ENCODE measurements around the gene APOOL.

Gene APOOL

DNA sequence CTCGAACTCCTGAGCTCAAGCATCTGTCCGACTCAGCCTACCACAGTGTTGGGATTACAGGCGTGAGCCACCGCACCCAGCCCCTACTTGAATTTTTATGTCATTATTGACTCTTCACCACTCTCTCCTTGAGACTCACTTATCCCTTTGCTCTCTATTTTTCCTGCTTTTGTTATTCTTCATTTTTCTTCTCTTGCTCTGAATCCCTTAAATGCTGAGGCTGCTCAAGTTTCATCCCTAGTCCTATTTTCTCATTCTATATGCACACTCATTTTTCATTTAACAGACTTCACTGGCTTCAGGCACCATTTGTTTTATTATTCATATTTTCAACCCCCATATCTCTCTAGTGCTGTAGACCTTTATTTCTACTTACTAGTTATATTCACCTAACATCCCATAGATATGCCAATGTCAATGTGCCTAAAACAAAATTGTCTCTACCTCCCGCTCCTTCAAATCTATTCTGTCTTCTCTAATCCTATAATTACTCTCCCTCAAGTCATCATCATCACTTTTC is 85.7 kb downstream of the APOOL start:
- H3K79me2 ChIP-seq (ENCODE audit: insufficient read depth, low read length), result no peaks in the 10 kb centered on the region
- no peak overlapping the region for H3K27ac ChIP-seq (ENCODE audit: low read depth, low read length, poor library complexity, severe bottlenecking)
- H3K4me3 ChIP-seq (ENCODE audit: low read depth, low read length, poor library complexity, severe bottlenecking), result no peak overlapping the region
- no peaks in the 10 kb centered on the region for H4K20me1 ChIP-seq (ENCODE audit: insufficient read depth, low read length)
- no peaks in the 10 kb centered on the region for H3F3A ChIP-seq (ENCODE audit: insufficient read depth, low read length)
- H3K9ac ChIP-seq (ENCODE audit: low read length), result no peak overlapping the region
- no peaks in the 10 kb centered on the region for H3K27me3 ChIP-seq (ENCODE audit: insufficient read depth, low read length)
- H2AFZ ChIP-seq (ENCODE audit: low read length), result no peak overlapping the region
- H3K9me3 ChIP-seq (ENCODE audit: low read length), result no peaks in the 10 kb centered on the region
- H3K4me2 ChIP-seq (ENCODE audit: low read length), result no peak overlapping the region
- TF ChIP-seq EZH2 (IDR thresholded peaks at IDR 0.05; ENCODE audit: borderline replicate concordance, low read length), result no peak
- TF ChIP-seq, protein P1, sequence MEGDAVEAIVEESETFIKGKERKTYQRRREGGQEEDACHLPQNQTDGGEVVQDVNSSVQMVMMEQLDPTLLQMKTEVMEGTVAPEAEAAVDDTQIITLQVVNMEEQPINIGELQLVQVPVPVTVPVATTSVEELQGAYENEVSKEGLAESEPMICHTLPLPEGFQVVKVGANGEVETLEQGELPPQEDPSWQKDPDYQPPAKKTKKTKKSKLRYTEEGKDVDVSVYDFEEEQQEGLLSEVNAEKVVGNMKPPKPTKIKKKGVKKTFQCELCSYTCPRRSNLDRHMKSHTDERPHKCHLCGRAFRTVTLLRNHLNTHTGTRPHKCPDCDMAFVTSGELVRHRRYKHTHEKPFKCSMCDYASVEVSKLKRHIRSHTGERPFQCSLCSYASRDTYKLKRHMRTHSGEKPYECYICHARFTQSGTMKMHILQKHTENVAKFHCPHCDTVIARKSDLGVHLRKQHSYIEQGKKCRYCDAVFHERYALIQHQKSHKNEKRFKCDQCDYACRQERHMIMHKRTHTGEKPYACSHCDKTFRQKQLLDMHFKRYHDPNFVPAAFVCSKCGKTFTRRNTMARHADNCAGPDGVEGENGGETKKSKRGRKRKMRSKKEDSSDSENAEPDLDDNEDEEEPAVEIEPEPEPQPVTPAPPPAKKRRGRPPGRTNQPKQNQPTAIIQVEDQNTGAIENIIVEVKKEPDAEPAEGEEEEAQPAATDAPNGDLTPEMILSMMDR (IDR thresholded peaks at IDR 0.05; ENCODE audit: low read length), result no peak
- H3K36me3 ChIP-seq (ENCODE audit: insufficient read depth, low read length), result no peaks in the 10 kb centered on the region
- no peaks in the 10 kb centered on the region for H3K4me1 ChIP-seq (ENCODE audit: insufficient read depth, low read length, severe bottlenecking)
- H3K9me2 ChIP-seq (ENCODE audit: low read depth, low read length), result no peaks in the 10 kb centered on the region

DNA sequence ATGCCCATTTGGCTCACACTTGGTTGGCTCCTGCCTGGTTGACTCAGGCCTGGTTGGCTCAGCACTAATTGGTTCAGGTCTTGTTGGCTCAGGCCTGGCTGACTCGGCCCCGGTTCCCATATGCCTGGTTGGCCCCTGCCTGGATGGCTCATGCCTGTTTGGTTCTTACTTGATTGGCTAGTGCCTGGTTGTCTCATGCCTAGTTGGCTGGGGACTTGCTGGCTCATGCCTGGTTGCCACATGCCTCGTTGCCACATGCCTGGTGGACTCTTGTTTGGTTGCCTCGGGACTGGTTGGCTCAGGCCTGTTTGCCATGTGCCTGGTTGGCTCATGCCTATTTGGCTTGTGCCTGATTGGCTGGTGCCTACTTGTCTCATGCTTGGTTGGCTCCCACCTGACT is 103.7 kb downstream of the APOOL start:
- Histone ChIP-seq H3K4me2 (ENCODE audit: low read length) (no peak overlapping the region), H3K36me3 (ENCODE audit: insufficient read depth, low read length) (no peaks in the 10 kb centered on the region), H4K20me1 (ENCODE audit: insufficient read depth, low read length) (no peaks in the 10 kb centered on the region), H3K9me2 (ENCODE audit: low read depth, low read length) (no peaks in the 10 kb centered on the region), H3K27ac (ENCODE audit: low read depth, low read length, poor library complexity, severe bottlenecking) (no peak overlapping the region), H3K9me3 (ENCODE audit: low read length) (no peaks in the 10 kb centered on the region), H3K9ac (ENCODE audit: low read length) (no peak overlapping the region), H3K27me3 (ENCODE audit: insufficient read depth, low read length) (no peaks in the 10 kb centered on the region), H2AFZ (ENCODE audit: low read length) (no peak overlapping the region), H3K4me3 (ENCODE audit: low read depth, low read length, poor library complexity, severe bottlenecking) (no peak overlapping the region), H3F3A (ENCODE audit: insufficient read depth, low read length) (no peaks in the 10 kb centered on the region), H3K4me1 (ENCODE audit: insufficient read depth, low read length, severe bottlenecking) (peaks cover 9% of the 10 kb centered on the region), H3K79me2 (ENCODE audit: insufficient read depth, low read length) (no peaks in the 10 kb centered on the region)
- TF ChIP-seq, protein P1 (IDR thresholded peaks at IDR 0.05; ENCODE audit: low read length), result no peak
- TF ChIP-seq EZH2 (IDR thresholded peaks at IDR 0.05; ENCODE audit: borderline replicate concordance, low read length), result no peak

DNA sequence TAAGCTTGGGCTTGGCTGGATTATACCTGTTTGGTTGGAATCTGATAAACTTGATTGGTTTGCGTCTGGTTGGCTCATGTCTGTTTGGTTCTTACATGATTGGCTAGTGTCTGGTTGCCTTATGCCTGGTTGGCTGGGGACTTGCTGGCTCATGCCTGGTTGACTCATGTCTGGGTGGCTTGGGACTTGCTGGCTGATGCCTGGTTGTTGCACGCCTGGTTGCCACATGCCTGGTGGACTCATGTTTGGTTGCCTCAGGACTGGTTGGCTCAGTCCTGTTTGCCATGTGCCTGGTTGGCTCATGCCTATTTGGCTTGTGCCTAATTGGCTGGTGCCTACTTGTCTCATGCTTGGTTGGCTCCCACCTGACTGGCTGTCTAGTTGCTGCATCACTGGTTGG is 104.5 kb downstream of the APOOL start:
- no peaks in the 10 kb centered on the region for H3K79me2 ChIP-seq (ENCODE audit: insufficient read depth, low read length)
- no peaks in the 10 kb centered on the region for H3K9me2 ChIP-seq (ENCODE audit: low read depth, low read length)
- no peaks in the 10 kb centered on the region for H3K36me3 ChIP-seq (ENCODE audit: insufficient read depth, low read length)
- no peak overlapping the region for H3K27ac ChIP-seq (ENCODE audit: low read depth, low read length, poor library complexity, severe bottlenecking)
- H2AFZ ChIP-seq (ENCODE audit: low read length), result no peak overlapping the region
- no peaks in the 10 kb centered on the region for H3K27me3 ChIP-seq (ENCODE audit: insufficient read depth, low read length)
- no peaks in the 10 kb centered on the region for H3K9me3 ChIP-seq (ENCODE audit: low read length)
- H3K9ac ChIP-seq (ENCODE audit: low read length), result no peak overlapping the region
- peaks cover 12% of the 10 kb centered on the region for H3K4me1 ChIP-seq (ENCODE audit: insufficient read depth, low read length, severe bottlenecking)
- H3K4me3 ChIP-seq (ENCODE audit: low read depth, low read length, poor library complexity, severe bottlenecking), result no peak overlapping the region
- H3K4me2 ChIP-seq (ENCODE audit: low read length), result no peak overlapping the region
- H4K20me1 ChIP-seq (ENCODE audit: insufficient read depth, low read length), result no peaks in the 10 kb centered on the region
- no peaks in the 10 kb centered on the region for H3F3A ChIP-seq (ENCODE audit: insufficient read depth, low read length)
- TF ChIP-seq, protein P1 (IDR thresholded peaks at IDR 0.05; ENCODE audit: low read length), result no peak
- no peak for TF ChIP-seq EZH2 (IDR thresholded peaks at IDR 0.05; ENCODE audit: borderline replicate concordance, low read length)

Data from OCI-LY1 (cell line).